ENCODE measurements around the gene CPVL. TPM values are rescaled to one million over a fixed set of nuclear protein-coding genes. Genes with fewer than 3 reads are reported as not detected.

CPVL gene
- total and polyA plus RNA-seq, 11 donors: 68.8 to 247 (median 134) TPM

GRCh38 chr7:28955718-28956607, 190.4 kb downstream of the CPVL start:
- H3K36me3 ChIP-seq: no peaks in the 10 kb centered on the region
- H3K4me3 ChIP-seq: peak overlapping the region; percentile 42 to 73 (median 62)
- peaks cover 5 to 54% (median 40%) of the 10 kb centered on the region in 12 donors for H3K4me1 ChIP-seq
- peaks cover 0 to 48% (median 0%) of the 10 kb centered on the region in 9 donors for H3K27me3 ChIP-seq
- peak; percentile 80 to 90 (median 86) for DNase-seq
- intact Hi-C loops (cut with DNase I): loop anchor here in 9 of 10 donors (1.0 to 10.0 kb wide), 9 partner anchors 29 to 149 kb away; no protein-coding TSS in a partner anchor
- peak in 3 of 4 donors; percentile 38 to 71 (median 67) for ATAC-seq
- 4 to 16% (median 7%) methylated on average over 20 to 104 of the region's 104 CpGs for WGBS, 4 donors
- H3K27ac ChIP-seq: peak overlapping the region; percentile 10 to 79 (median 65)
- TF ChIP-seq POLR2A (IDR thresholded peaks at IDR 0.05): no peak
- peak; percentile 44 to 72 (median 56) for TF ChIP-seq CTCF (IDR thresholded peaks at IDR 0.05)
- H3K9me3 ChIP-seq: no peaks in the 10 kb centered on the region

GRCh38 chr7:28955356-28955717, 191.0 kb downstream of the CPVL start:
- H3K4me1 ChIP-seq: peaks cover 5 to 54% (median 40%) of the 10 kb centered on the region in 12 donors
- intact Hi-C loops (cut with DNase I): loop anchor here in 8 of 10 donors (2.0 to 10.0 kb wide), 5 partner anchors 29 to 149 kb away; no protein-coding TSS in a partner anchor
- 56 to 100% (median 66%) methylated on average over 3 to 22 of the region's 22 CpGs for WGBS, 4 donors
- H3K27me3 ChIP-seq: peaks cover 0 to 48% (median 0%) of the 10 kb centered on the region in 9 donors
- no peak for DNase-seq
- no peaks in the 10 kb centered on the region for H3K36me3 ChIP-seq
- TF ChIP-seq CTCF (IDR thresholded peaks at IDR 0.05): no peak
- TF ChIP-seq POLR2A (IDR thresholded peaks at IDR 0.05): no peak
- no peaks in the 10 kb centered on the region for H3K9me3 ChIP-seq
- peak overlapping the region in 7 of 12 donors; percentile 10 to 72 (median 64) for H3K27ac ChIP-seq
- ATAC-seq: no peak
- peak overlapping the region; percentile 42 to 73 (median 62) for H3K4me3 ChIP-seq

GRCh38 chr7:28954946-28955345, 191.4 kb downstream of the CPVL start:
- intact Hi-C loops (cut with DNase I): loop anchor here in 8 of 10 donors (2.0 to 10.0 kb wide), 5 partner anchors 28 to 150 kb away; no protein-coding TSS in a partner anchor
- no peak for TF ChIP-seq POLR2A (IDR thresholded peaks at IDR 0.05)
- no peak for TF ChIP-seq CTCF (IDR thresholded peaks at IDR 0.05)
- Histone ChIP-seq H3K9me3 (no peaks in the 10 kb centered on the region), H3K4me3 (peak overlapping the region in 9 of 12 donors; percentile 60 to 73 (median 64)), H3K36me3 (no peaks in the 10 kb centered on the region), H3K4me1 (peaks cover 5 to 54% (median 40%) of the 10 kb centered on the region in 12 donors), H3K27ac (peak overlapping the region in 4 of 12 donors; percentile 14 to 72 (median 65)), H3K27me3 (peaks cover 0 to 48% (median 0%) of the 10 kb centered on the region in 9 donors)
- DNase-seq: no peak
- no peak for ATAC-seq
- WGBS, 4 donors: 63 to 82% (median 71%) methylated on average over 5 of the region's 5 CpGs

GRCh38 chr7:28954471-28954870, 191.9 kb downstream of the CPVL start:
- Histone ChIP-seq H3K4me3 (peak overlapping the region in 4 of 12 donors; percentile 64 to 73 (median 70)), H3K4me1 (peaks cover 5 to 54% (median 40%) of the 10 kb centered on the region in 12 donors), H3K27ac (no peak overlapping the region), H3K27me3 (peaks cover 0 to 48% (median 0%) of the 10 kb centered on the region in 9 donors), H3K36me3 (no peaks in the 10 kb centered on the region), H3K9me3 (no peaks in the 10 kb centered on the region)
- ATAC-seq (no peak), DNase-seq (no peak)
- TF ChIP-seq POLR2A (IDR thresholded peaks at IDR 0.05) (no peak), CTCF (IDR thresholded peaks at IDR 0.05) (no peak)
- intact Hi-C loops (cut with DNase I): loop anchor here in 7 of 10 donors (2.0 to 10.0 kb wide), 4 partner anchors 28 to 150 kb away; no protein-coding TSS in a partner anchor

Measured in heart left ventricle (tissue), 16 donors.